OCI-LY7 (cell line): ENCODE data around the gene DHRS3. TPM values are rescaled to one million over a fixed set of nuclear protein-coding genes. Genes with fewer than 3 reads are reported as not detected.
"Not testable (repeated sequence)": the region's sequence is repeated elsewhere in the genome, so short reads cannot be mapped to it uniquely, and the experiment has no call there.

Experiments
- BruUV-seq: library from RNA; stranded (reverse); fragments of 400-500 nt; replicated peaks from 2 replicates; lab custom pipeline; 2021; lab: Mats Ljungman, UMichigan
- CTCF ChIA-PET: fragments of 300-600 bp; sonication (Branson Sonifier 250); formaldehyde crosslinking; loops from one replicate; lab custom pipeline; 2022; ENCODE audit warnings: antibody characterized with exemption; ENCODE audit not compliant: unreplicated experiment; lab: Charles Lee
- POLR2A ChIA-PET: fragments of 300-600 bp; sonication (Branson Sonifier 250); formaldehyde crosslinking; loops from one replicate; lab custom pipeline; 2022; ENCODE audit warnings: antibody characterized with exemption; lab: Charles Lee
- DNase-seq: peaks from one replicate; pipeline ENCODE4 v3.0.0-alpha.2; 2015; ENCODE audit warnings: low spot score
- H2AFZ ChIP-seq: fragments of 200-600 bp; sonication (generic), shearing (Covaris generic); 2 replicates; pipeline ENCODE4 v1.6.1; 2014; ENCODE audit warnings: mild to moderate bottlenecking, antibody characterized with exemption, low read length, moderate library complexity
- H3K27ac ChIP-seq: fragments of 200-600 bp; sonication (generic); 2 replicates; pipeline ENCODE4 v1.5.1; 2014; ENCODE audit warnings: mixed run types, low read depth, mild to moderate bottlenecking, moderate library complexity, low read length, inconsistent platforms; ENCODE audit not compliant: poor library complexity, severe bottlenecking
- H3K36me3 ChIP-seq: fragments of 200-600 bp; sonication (generic); 2 replicates; pipeline ENCODE4 v1.6.1; 2014; ENCODE audit warnings: mild to moderate bottlenecking, antibody characterized with exemption, low read length, moderate library complexity, mixed read lengths; ENCODE audit not compliant: insufficient read depth
- H3K4me1 ChIP-seq: fragments of 200-600 bp; sonication (generic); 2 replicates; pipeline ENCODE4 v1.5.1; 2014; ENCODE audit warnings: mild to moderate bottlenecking, low read length; ENCODE audit not compliant: insufficient read depth, poor library complexity, severe bottlenecking
- H3K4me2 ChIP-seq: fragments of 200-600 bp; sonication (generic); 2 replicates; pipeline ENCODE4 v1.6.1; 2014; ENCODE audit warnings: mild to moderate bottlenecking, low read length
- H3K4me3 ChIP-seq: fragments of 200-600 bp; sonication (generic); 2 replicates; pipeline ENCODE4 v1.5.1; 2014; ENCODE audit warnings: mild to moderate bottlenecking, low read depth, low read length; ENCODE audit not compliant: poor library complexity, severe bottlenecking
- H3K79me2 ChIP-seq: fragments of 200-600 bp; sonication (generic); 2 replicates; pipeline ENCODE4 v1.6.1; 2016; ENCODE audit warnings: low read depth, mild to moderate bottlenecking, low read length, moderate library complexity, mixed read lengths; ENCODE audit not compliant: insufficient read depth
- H3K9me2 ChIP-seq: fragments of 200-600 bp; sonication (generic); 2 replicates; pipeline ENCODE4 v1.6.1; 2016; ENCODE audit warnings: mild to moderate bottlenecking, low read length, mixed read lengths; ENCODE audit not compliant: insufficient read depth
- H3K9me3 ChIP-seq: fragments of 200-600 bp; sonication (generic); 2 replicates; pipeline ENCODE4 v1.6.1; 2014; ENCODE audit warnings: mild to moderate bottlenecking, mixed run types, low read length, mixed read lengths
- H4K20me1 ChIP-seq: fragments of 200-600 bp; sonication (generic); 2 replicates; pipeline ENCODE4 v1.6.1; 2014; ENCODE audit warnings: mild to moderate bottlenecking, antibody characterized with exemption, low read length, moderate library complexity, mixed read lengths; ENCODE audit not compliant: insufficient read depth
- EZH2phosphoT487 ChIP-seq: fragments of 200-600 bp; sonication (generic); IDR thresholded peaks from 2 replicates; pipeline ENCODE4 v1.6.1; 2018; ENCODE audit warnings: low read depth, borderline replicate concordance, mild to moderate bottlenecking, mixed run types, antibody characterized with exemption, low read length, moderate library complexity, mixed read lengths
- intact Hi-C: fragments of 100-400 bp; cut with micrococcal nuclease; formaldehyde crosslinking; loops from one replicate; pipeline ENCODE4 v1.10.0; 2022; ENCODE audit not compliant: unreplicated experiment
- total RNA-seq, 2 experiments: library from RNA; depleted of rRNA in 1 of 2; stranded (reverse); fragments of >200 nt in 1 of 2; shearing (Covaris generic) in 1 of 2; gene quantifications; 2 replicates each; pipeline ENCODE4 v1.2.3, GENCODE V29; 2014 to 2022
- TF ChIP-seq, protein P1 (sequence below): fragments of 200-600 bp; sonication (generic); conservative IDR thresholded peaks from 2 replicates; pipeline ENCODE4 v1.5.1; 2014; ENCODE audit warnings: mild to moderate bottlenecking, antibody characterized with exemption, low read length, moderate library complexity, mixed read lengths

The DHRS3 gene
- total RNA-seq, 2 experiments from 2014 or later: not detected

DNA sequence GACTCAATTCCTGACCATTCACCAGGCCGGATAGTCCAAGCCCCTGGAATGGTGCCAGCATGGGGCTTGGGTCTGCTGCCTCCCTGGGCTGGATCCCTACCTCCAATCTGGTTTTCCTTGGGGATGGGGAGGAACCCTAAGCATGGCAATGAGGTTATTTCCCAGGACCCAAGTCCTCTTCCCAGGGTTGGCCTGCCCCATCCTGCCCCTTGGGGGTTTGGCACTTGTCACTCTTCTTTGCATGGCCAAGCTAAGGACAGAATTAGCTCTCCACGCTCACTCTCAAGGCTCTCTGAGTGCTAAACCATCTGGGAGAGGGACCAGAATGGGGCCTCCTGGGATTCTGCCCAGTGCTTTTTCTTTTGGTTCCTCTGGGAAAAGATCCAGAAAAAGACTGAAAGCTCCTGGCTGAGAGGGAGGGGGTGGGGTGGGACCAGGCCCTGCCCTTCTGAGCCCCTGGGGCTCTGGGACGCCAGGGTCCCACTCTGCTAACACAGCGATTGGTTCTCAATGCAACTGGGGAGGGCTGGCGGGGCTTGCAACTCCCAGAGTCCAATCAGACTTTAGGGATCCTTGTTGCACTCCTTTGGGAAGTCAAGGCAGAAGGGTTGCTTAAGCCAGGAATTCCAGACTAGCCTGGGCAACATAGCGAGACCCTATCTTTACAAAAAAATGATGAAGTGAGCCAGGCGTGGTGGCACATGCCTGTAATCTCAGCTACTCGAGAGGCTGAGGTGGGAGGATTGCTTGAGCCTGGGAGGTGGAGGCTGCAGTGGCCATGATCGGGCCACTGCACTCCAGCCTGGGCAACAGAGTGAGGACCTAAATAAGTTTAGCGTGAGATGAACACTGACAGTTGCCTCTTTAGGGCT lies 52.7 kb downstream of the DHRS3 start:
- Histone ChIP-seq H3K9me2 (no peaks in the 10 kb centered on the region), H2AFZ (no peak overlapping the region), H3K4me1 (no peaks in the 10 kb centered on the region), H3K36me3 (no peaks in the 10 kb centered on the region), H4K20me1 (no peaks in the 10 kb centered on the region), H3K9me3 (no peaks in the 10 kb centered on the region), H3K4me2 (no peak overlapping the region), H3K27ac (no peak overlapping the region), H3K4me3 (no peak overlapping the region), H3K79me2 (no peaks in the 10 kb centered on the region)
- ChIA-PET POLR2A (no interaction called here), CTCF (no interaction called here)
- DNase-seq: no peak
- no TSS peak for BruUV-seq
- intact Hi-C loops: no loop called here
- TF ChIP-seq EZH2phosphoT487: no peak
- TF ChIP-seq, protein P1, sequence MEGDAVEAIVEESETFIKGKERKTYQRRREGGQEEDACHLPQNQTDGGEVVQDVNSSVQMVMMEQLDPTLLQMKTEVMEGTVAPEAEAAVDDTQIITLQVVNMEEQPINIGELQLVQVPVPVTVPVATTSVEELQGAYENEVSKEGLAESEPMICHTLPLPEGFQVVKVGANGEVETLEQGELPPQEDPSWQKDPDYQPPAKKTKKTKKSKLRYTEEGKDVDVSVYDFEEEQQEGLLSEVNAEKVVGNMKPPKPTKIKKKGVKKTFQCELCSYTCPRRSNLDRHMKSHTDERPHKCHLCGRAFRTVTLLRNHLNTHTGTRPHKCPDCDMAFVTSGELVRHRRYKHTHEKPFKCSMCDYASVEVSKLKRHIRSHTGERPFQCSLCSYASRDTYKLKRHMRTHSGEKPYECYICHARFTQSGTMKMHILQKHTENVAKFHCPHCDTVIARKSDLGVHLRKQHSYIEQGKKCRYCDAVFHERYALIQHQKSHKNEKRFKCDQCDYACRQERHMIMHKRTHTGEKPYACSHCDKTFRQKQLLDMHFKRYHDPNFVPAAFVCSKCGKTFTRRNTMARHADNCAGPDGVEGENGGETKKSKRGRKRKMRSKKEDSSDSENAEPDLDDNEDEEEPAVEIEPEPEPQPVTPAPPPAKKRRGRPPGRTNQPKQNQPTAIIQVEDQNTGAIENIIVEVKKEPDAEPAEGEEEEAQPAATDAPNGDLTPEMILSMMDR: no peak

DNA sequence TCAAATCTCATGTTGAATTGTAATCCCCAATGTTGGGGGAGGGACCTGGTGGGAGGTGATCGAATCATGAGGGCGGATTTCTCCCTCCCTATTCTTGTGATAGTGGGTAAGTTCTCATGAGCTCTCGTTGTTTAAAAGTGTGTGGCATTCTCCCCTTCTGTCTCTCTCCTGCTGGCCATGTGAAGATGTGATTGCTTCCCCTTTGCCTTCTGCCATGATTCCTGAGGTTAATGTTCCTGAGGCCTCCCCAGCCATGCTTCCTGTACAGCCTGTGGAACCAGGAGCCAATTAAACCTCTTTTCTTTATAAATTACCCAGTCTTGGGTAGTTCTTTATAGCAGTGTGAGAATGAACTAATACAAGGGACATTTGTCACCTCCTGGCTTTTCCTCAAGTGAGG lies 53.8 kb downstream of the DHRS3 start:
- H3K9me2 ChIP-seq, H3K36me3 ChIP-seq, H3K4me3 ChIP-seq, H3K4me2 ChIP-seq, POLR2A ChIA-PET, DNase-seq, H3K4me1 ChIP-seq, H3K9me3 ChIP-seq, intact Hi-C loops, H3K27ac ChIP-seq, CTCF ChIA-PET, BruUV-seq, H3K79me2 ChIP-seq, H2AFZ ChIP-seq, H4K20me1 ChIP-seq: not testable (repeated sequence)

DNA sequence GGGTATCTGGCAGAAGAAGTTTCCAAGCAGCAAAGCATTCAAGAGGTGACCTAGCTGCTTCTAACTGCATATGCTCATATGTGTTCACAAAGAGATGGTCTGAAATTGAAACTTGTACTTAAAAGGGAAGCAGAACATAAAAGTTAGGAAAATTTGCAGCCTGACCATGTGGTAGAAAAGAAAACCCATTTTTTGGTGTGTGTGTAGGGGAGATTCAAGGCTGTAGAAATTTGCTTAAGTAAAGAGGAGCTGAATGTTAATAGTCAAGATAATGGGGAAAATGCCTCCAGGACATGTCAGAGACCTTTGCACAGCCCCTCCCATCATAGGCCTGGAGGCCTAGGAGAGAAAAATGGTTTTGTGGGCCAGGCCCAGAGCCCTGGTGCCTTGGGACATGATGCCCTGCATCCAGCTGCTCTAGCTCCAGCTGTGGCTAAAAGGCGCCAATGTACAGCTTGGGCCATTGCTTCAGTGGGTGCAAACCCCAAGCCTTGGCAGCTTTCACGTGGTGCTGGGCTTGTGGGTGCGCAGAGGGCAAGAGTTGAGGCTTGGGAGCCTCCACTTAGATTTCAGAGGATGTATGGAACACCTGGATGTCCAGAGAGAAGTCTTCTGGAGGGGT lies 54.9 kb downstream of the DHRS3 start:
- intact Hi-C loops: no loop called here
- Histone ChIP-seq H3K27ac (no peak overlapping the region), H3K4me3 (no peak overlapping the region), H2AFZ (no peak overlapping the region), H3K9me3 (no peaks in the 10 kb centered on the region), H3K4me2 (no peak overlapping the region), H3K9me2 (no peaks in the 10 kb centered on the region), H3K36me3 (no peaks in the 10 kb centered on the region), H3K79me2 (no peaks in the 10 kb centered on the region), H3K4me1 (no peaks in the 10 kb centered on the region), H4K20me1 (no peaks in the 10 kb centered on the region)
- no peak for DNase-seq
- ChIA-PET CTCF (no interaction called here), POLR2A (no interaction called here)
- no peak for TF ChIP-seq EZH2phosphoT487
- TF ChIP-seq, protein P1: no peak
- no TSS peak for BruUV-seq
